HG03520 (cell line): Measurements from ENCODE around the gene TMEM161A.
"Not testable (repeated sequence)": the region's sequence is repeated elsewhere in the genome, so short reads cannot be mapped to it uniquely, and the experiment has no call there.

Experiments used
- ATAC-seq: cut with Tn5 transposase; IDR thresholded peaks from one replicate; pipeline ENCODE4 v1.9.1; 2021; ENCODE audit warnings: mild to moderate bottlenecking, moderate library complexity; ENCODE audit not compliant: unreplicated experiment

The TMEM161A gene

GRCh38 chr19:19155495-19156219, 17.4 kb upstream of the TMEM161A start:
- ATAC-seq, result peak; percentile 64

DNA sequence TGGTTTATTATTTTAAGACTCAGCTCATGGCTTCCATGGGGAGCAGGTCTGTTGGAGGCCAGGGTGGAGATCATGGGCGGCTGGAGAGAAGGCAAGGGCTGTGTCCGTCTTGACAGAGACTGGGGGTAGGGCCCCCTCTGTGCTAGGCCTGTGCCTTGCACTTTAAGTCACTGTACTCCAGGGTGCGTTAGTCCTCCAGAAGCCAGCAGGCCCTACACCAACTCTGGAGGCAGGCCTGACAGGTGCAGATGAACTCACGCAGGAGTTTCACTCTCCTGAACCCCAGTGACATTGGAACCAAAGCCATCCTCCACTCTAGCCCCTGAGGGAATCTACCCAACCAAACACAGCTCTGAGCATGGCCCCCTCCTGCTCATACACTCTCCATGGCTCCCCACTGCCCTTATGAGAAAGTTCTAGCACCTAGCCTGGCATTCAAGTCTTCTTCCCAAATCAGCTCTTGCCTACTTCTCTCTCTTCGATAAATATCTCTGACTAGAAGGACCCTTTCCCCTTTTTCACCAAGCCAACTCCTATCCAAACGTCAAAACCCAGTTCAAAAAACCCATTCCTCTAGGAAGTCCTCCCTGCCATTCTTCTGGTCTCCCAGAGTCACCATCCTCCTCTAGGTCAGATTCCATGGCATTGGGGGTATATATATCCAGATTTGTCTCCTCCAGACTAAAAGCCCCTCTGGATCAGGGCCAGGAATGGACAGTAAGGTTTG, 16.7 kb upstream of the TMEM161A start:
- no peak for ATAC-seq

GRCh38 chr19:19152668-19153384, 14.5 kb upstream of the TMEM161A start:
- ATAC-seq, result no peak

DNA sequence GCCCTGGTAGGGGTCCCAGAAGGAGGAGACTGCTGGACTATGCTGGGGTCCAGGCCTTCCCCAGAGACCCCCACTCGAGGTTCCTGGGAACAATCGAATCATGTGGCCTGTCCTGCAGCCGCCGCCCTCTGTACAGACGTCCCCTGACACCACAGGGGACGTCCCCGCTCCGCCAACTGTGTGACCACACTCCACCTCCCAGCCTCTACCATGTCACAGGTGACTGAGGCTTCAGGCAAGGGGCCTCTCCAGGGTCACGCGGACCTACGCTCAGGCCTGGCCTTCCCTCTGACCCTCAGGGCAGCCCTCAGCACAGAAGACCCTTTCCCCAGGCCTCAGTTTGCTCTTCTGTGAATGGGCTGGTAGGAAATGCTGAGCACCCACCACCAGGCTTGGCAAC, 13.1 kb upstream of the TMEM161A start:
- ATAC-seq, result no peak

DNA sequence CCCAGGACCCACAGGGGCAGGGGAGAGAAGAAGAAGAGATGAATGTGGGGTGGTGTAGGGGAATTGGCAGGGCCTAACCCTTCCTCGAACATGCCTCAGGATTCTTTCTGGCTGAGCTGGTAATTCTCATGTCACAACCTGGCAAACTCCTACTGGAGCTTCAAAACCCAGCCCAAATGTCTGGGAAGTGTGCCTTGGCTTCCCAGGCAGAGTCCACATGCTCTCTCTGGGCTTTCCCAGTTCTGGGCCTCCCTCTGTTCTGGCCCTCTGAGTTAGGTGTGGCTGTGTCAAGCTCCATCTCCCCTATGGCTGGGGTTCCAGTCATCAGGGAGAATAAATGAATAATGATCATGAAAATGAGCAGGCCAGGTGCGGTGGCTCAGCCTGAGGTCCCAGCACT, 11.2 kb upstream of the TMEM161A start:
- no peak for ATAC-seq

DNA sequence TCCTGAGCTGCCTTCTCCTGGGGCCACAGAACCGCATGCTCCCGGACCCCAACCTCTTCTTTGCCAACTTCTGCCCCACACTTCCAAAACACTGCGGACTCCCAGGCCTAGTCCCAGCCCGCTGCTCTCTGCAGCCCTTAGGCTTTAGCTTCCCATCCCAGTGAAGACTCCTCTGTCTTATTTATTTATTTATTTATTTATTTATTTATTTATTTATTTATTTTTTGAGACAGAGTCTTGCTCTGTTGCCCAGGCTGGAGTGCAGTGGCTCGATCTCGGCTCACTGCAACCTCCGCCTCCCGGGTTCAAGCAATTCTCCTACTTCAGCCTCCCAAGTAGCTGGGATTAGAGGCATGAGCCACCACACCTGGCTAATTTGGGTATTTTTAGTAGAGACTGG, 10.2 kb upstream of the TMEM161A start:
- not testable (repeated sequence) for ATAC-seq

- no peak for ATAC-seq
Measured at GRCh38 chr19:19147344-19147743, 9.1 kb upstream of the TMEM161A start.

- ATAC-seq, result no peak
Measured at GRCh38 chr19:19146865-19147264, 8.6 kb upstream of the TMEM161A start.

DNA sequence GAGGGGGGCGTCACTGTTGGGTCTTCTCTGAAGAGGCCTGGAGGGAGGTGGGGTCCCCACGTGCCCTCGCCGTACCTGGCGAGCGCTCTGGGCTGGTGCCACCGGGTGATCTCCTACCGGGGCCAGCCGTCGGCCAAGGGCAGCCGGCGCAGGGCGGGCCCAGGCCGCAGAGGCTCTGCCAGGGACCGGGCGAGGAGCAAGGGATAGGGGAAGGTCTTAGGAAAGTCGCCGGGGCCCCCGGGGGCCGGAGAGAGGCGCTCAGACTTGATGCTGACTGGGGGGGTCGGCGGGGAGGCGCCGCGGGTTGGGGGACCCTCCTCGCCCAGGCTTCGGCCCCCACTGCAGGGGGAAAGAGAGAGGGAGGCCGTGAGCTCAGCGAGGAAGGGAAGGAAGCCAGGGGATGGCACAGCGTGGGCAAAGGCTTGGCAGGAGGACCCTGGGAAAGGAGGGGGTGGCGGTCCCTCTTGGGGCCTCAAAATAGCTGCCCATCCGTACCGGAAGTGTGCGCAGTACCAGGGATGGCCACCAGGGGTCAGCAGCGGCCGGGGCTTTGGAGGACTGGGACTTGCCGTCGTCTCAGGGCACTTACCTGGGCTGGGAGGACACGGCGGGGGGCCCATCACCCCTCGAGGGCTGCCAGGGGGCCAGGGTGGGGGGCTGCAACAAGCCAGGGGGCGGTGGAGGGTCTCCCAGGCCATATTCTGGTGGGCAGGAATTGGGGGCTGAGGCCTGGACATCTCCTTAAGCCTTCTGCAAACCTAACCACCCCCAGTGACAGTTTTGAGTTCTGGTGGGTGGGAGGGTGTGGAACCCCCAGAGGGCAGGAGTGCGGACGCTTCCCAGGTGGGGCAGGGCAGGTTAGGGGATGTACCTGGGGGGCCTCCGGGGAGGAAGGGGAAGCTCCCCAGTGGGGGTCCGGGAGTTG, 7.7 kb upstream of the TMEM161A start:
- no peak for ATAC-seq

DNA sequence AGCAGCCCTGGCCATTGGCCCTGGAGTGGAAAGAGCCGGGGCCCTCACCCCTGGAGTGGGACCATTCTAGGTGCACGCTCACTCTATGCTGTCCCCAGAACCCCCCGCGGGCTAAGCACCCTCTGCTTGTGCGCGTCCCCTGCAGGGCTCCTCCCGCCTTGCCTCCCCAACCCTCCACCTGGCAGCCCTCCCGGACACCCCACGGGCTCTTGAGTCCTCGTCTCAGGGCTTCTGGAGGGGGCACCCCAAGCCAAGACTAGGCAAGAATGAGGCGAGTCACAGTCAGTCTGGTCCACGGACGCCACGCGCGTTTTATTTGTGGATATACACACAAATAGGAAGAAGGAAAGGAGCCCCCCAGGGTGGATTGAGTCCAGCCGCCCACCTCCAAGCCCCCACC, 7.0 kb upstream of the TMEM161A start:
- no peak for ATAC-seq

GRCh38 chr19:19142347-19142746, 4.1 kb upstream of the TMEM161A start:
- no peak for ATAC-seq

DNA sequence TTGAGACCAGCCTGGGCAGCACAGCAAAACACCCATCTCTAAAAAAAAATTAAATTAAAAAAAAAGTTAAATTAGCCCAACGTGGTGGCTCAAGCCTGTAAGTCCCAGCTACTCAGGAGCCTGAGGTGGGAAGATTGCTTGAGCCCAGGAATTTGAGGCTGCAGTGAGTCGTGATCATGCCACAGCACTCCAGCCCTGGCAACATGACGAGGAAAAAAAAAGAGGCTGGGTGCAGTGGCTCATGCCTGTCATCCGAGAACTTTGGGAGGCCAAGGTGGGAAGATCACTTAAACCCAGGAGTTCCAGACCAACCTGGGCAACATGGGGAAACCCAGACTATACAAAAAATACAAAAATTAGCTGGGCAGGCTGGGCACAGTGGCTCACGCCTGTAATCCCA, 2.2 kb upstream of the TMEM161A start:
- no peak for ATAC-seq

- ATAC-seq, result no peak
Measured at GRCh38 chr19:19139876-19140229, 1.6 kb upstream of the TMEM161A start.

- no peak for ATAC-seq
Measured at GRCh38 chr19:19137556-19138108, 646 bp downstream of the TMEM161A start.

DNA sequence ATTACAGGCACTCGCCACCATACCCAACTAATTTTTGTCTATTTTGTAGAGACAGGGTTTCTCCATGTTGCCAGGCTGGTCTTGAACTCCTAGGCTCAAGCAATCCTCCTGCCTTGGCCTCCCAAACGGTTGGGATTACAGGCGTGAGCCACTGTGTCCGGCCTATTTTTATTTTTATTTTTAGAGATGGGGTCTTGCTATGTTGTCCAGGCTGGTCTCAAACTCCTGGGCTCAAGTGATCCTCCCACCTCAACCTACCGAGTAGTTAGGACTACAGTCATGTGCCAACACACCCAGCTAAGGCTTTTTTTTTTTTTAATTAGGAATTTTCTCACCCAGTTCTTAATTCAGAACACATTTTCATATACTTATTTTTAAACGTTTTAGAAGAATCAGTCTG, 2.6 kb downstream of the TMEM161A start:
- not testable (repeated sequence) for ATAC-seq

GRCh38 chr19:19134687-19135158, 3.6 kb downstream of the TMEM161A start:
- no peak for ATAC-seq

DNA sequence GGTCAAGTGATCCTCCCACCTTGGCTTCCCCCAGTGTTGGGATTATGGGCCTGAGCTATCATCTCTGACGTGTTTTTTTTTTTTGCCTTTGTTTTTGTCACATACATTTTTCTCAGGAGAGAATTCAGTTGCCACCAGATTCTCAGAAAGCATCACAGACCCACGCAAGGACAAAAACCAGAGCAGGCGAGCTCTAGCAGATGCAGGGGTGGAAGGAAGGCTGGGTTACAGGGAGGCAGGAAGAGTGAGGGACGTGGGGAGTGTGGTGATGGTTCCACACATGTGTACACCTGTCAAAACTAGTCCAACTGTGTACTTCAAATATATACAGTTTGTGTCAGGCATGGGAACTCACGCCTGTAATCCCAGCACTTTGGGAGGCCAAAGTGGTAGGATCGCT, 4.3 kb downstream of the TMEM161A start:
- no peak for ATAC-seq

- no peak for ATAC-seq
Measured at GRCh38 chr19:19132912-19133311, 5.4 kb downstream of the TMEM161A start.

- no peak for ATAC-seq
Measured at GRCh38 chr19:19131989-19132388, 6.3 kb downstream of the TMEM161A start.

- ATAC-seq, result no peak
Measured at GRCh38 chr19:19126102-19126501, 12.2 kb downstream of the TMEM161A start.
